Loucy (cell line): ENCODE measurements around the gene SLC35E3.

Experiments
- H2AFZ ChIP-seq: fragments of 200-600 bp; sonication (generic); 2 replicates; pipeline ENCODE4 v1.6.0; 2016; ENCODE audit warnings: antibody characterized with exemption, mild to moderate bottlenecking, low read length, moderate library complexity
- H3F3A ChIP-seq: fragments of 200-600 bp; 2 replicates; pipeline ENCODE4 v1.6.0; 2016; ENCODE audit warnings: antibody characterized with exemption, low read depth, mild to moderate bottlenecking
- H3K27me3 ChIP-seq: fragments of 200-600 bp; sonication (generic); 2 replicates; pipeline ENCODE4 v1.6.1; 2014; ENCODE audit warnings: low read length, mild to moderate bottlenecking; ENCODE audit not compliant: insufficient read depth, poor library complexity, severe bottlenecking
- H3K36me3 ChIP-seq: fragments of 200-600 bp; sonication (generic); 2 replicates; pipeline ENCODE4 v1.6.1; 2016; ENCODE audit warnings: low read length; ENCODE audit not compliant: insufficient read depth
- H3K4me1 ChIP-seq: fragments of 200-600 bp; sonication (generic); 2 replicates; pipeline ENCODE4 v1.5.1; 2014; ENCODE audit warnings: low read length, mild to moderate bottlenecking; ENCODE audit not compliant: insufficient read depth, poor library complexity, severe bottlenecking
- H3K4me2 ChIP-seq: fragments of 200-600 bp; sonication (generic); 2 replicates; pipeline ENCODE4 v1.6.0; 2014; ENCODE audit warnings: antibody characterized with exemption, low read length, low read depth, mild to moderate bottlenecking; ENCODE audit not compliant: poor library complexity, severe bottlenecking
- H3K4me3 ChIP-seq: fragments of 200-600 bp; sonication (generic); 2 replicates; pipeline ENCODE4 v1.5.1; 2014; ENCODE audit warnings: low read length, mild to moderate bottlenecking, mixed read lengths; ENCODE audit not compliant: poor library complexity, severe bottlenecking
- H3K79me2 ChIP-seq: fragments of 200-600 bp; sonication (generic); 2 replicates; pipeline ENCODE4 v1.6.1; 2014; ENCODE audit warnings: low read length; ENCODE audit not compliant: insufficient read depth
- H3K9ac ChIP-seq: fragments of 200-600 bp; sonication (generic); 2 replicates; pipeline ENCODE4 v1.6.0; 2014; ENCODE audit warnings: mild to moderate bottlenecking, low read depth, low read length, moderate library complexity; ENCODE audit not compliant: poor library complexity, severe bottlenecking
- H3K9me2 ChIP-seq: fragments of 200-600 bp; sonication (generic); replicated peaks from 2 replicates; pipeline ENCODE4 v1.6.1; 2016; ENCODE audit warnings: low read depth, low read length, mixed read lengths
- H3K9me3 ChIP-seq: fragments of 200-600 bp; sonication (generic); 2 replicates; pipeline ENCODE4 v1.6.1; 2014; ENCODE audit warnings: mild to moderate bottlenecking, antibody characterized with exemption, low read length, low read depth; ENCODE audit not compliant: insufficient read depth
- H4K20me1 ChIP-seq: fragments of 200-600 bp; sonication (generic); 2 replicates; pipeline ENCODE4 v1.6.0; 2014; ENCODE audit warnings: antibody characterized with exemption, low read length, mild to moderate bottlenecking; ENCODE audit not compliant: insufficient read depth, poor library complexity, severe bottlenecking
- CTCF ChIP-seq: fragments of 200-600 bp; sonication (generic); conservative IDR thresholded peaks from 2 replicates; pipeline ENCODE4 v1.5.1; 2014; ENCODE audit warnings: mild to moderate bottlenecking, antibody characterized with exemption, low read length
- EZH2phosphoT487 ChIP-seq: fragments of 200-600 bp; IDR thresholded peaks from 2 replicates; pipeline ENCODE4 v1.6.1; 2018; ENCODE audit warnings: antibody characterized with exemption, mild to moderate bottlenecking, moderate library complexity, borderline replicate concordance

The SLC35E3 gene

GRCh38 chr12:68749861-68750260 is 3.9 kb downstream of the SLC35E3 start:
- H3F3A ChIP-seq, result peaks cover 4% of the 10 kb centered on the region; the same call in 1 of the 2 replicates
- peaks cover 43% of the 10 kb centered on the region for H3K4me1 ChIP-seq
- H3K27me3 ChIP-seq, result no peaks in the 10 kb centered on the region
- H3K79me2 ChIP-seq, result peaks cover 48% of the 10 kb centered on the region
- TF ChIP-seq CTCF (no peak), EZH2phosphoT487 (no peak)
- no peak overlapping the region for H2AFZ ChIP-seq
- peaks cover 11% of the 10 kb centered on the region; the same call in 1 of the 2 replicates for H3K36me3 ChIP-seq
- no peaks in the 10 kb centered on the region for H3K9me2 ChIP-seq
- peak overlapping the region; percentile 48 for H3K9ac ChIP-seq
- H3K4me3 ChIP-seq, result peak overlapping the region; percentile 90
- H4K20me1 ChIP-seq, result no peaks in the 10 kb centered on the region
- no peaks in the 10 kb centered on the region for H3K9me3 ChIP-seq
- H3K4me2 ChIP-seq, result peak overlapping the region; percentile 91

- Histone ChIP-seq H4K20me1 (no peaks in the 10 kb centered on the region), H3K9me2 (no peaks in the 10 kb centered on the region), H2AFZ (no peak overlapping the region), H3K4me2 (peak overlapping the region; percentile 91), H3K9ac (peak overlapping the region; percentile 48), H3K9me3 (no peaks in the 10 kb centered on the region), H3K4me1 (peaks cover 41% of the 10 kb centered on the region), H3K27me3 (no peaks in the 10 kb centered on the region), H3K36me3 (peaks cover 13% of the 10 kb centered on the region; the same call in 1 of the 2 replicates), H3K79me2 (peaks cover 48% of the 10 kb centered on the region), H3K4me3 (peak overlapping the region; percentile 90), H3F3A (no peaks in the 10 kb centered on the region)
- TF ChIP-seq CTCF, result no peak
- TF ChIP-seq EZH2phosphoT487, result no peak
Observed at GRCh38 chr12:68750506-68750905, 4.5 kb downstream of the SLC35E3 start.

- H3K4me2 ChIP-seq, result no peak overlapping the region
- H3F3A ChIP-seq, result no peaks in the 10 kb centered on the region
- H4K20me1 ChIP-seq, result no peaks in the 10 kb centered on the region
- H3K36me3 ChIP-seq, result peaks cover 17% of the 10 kb centered on the region; the same call in 1 of the 2 replicates
- H3K79me2 ChIP-seq, result peaks cover 6% of the 10 kb centered on the region; the same call in 1 of the 2 replicates
- no peaks in the 10 kb centered on the region for H3K9me2 ChIP-seq
- no peaks in the 10 kb centered on the region for H3K9me3 ChIP-seq
- H3K9ac ChIP-seq, result no peak overlapping the region
- H3K4me3 ChIP-seq, result no peak overlapping the region
- no peaks in the 10 kb centered on the region for H3K27me3 ChIP-seq
- H2AFZ ChIP-seq, result no peak overlapping the region
- peaks cover 6% of the 10 kb centered on the region for H3K4me1 ChIP-seq
- no peak for TF ChIP-seq CTCF
- no peak for TF ChIP-seq EZH2phosphoT487
Observed at GRCh38 chr12:68755536-68756243, 9.7 kb downstream of the SLC35E3 start.
